GM10266 (cell line): ENCODE results near the gene IRAK1.

ENCODE experiments used
- DNase-seq: peaks from one replicate; pipeline ENCODE4 v3.0.0; 2012; ENCODE audit errors: extremely low spot score
- CTCF ChIP-seq: IDR thresholded peaks from 2 replicates; pipeline ENCODE4 v1.5.1; 2012; ENCODE audit warnings: mild to moderate bottlenecking, low read depth; ENCODE audit not compliant: control insufficient read depth, insufficient read depth; ENCODE audit errors: missing control alignments

IRAK1 gene

DNA sequence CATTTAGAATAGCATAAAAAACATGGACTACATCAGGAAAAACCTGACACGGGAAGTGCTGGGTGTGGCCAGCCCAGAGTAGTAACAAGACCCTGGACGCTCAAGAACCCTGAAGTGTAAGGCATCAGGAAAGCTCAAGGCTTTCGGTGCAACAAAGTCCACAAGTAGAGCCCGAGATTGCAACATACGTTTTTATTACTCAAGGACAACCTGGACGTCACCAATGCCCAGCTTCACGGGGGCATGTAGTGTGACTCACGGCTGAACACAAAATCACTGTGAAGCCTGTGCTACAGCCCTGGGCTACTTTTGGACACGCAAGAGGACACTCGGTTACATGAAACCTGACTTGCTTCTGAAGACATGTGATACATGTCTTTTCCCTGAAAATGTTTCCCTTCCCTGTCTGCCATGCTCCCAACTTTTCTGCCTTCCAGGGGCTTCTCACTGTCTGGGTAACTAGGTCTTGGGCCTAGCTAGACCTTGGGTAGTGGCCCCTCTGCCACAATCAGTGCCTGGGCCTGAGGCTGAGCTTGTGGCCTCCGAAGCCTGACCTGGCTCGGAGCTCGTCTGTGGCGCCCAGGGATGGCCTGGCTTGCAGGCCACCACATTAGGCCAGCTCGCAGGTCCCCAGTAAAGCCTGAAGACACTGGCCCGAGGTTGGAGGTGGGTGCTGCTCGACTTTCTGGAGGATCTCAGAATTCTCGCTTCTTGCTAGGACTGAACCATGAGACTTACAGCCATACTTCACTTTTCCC lies 9.2 kb downstream of the IRAK1 start:
- TF ChIP-seq CTCF, result no peak
- no peak for DNase-seq

DNA sequence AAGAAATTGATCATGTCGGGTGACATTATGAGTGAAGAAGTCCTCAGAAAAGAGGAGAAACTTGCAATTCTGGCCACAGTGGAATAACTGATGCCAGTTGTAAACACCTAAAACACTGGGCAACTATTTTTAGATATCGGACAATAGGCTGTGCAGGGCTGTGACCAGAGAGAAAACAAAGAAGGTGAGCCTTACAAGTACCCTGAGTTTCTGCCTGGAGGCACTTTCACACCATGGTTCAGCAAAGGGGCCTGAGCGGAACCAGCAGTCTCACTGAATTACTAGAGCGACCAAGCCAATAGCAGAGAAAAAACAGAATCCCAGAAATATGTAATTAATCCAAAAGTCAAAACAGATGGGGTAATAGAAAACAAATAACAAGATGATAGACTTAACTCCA lies 11.2 kb downstream of the IRAK1 start:
- TF ChIP-seq CTCF, result no peak
- no peak for DNase-seq

- TF ChIP-seq CTCF, result no peak
Observed at GRCh38 chrX:154006947-154007346, 12.8 kb downstream of the IRAK1 start.

DNA sequence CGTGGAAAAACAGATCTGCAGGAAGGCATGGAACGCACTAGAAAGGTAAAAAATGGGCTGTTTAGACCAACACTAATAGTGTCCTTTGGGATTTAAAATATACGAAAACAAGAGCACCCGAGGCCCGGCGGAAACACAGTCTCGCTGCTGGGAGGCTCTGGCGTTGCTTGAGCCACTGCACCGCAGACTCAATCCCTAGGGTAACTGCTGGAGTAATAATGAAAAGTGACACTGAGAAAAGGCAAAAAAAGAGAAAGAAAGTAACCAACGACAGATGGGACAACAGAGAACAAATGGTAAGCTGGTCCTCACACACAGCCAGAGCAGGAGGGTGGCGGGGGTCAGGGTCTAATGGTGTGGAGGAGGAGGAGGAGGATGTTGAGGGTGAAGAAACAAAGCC lies 15.4 kb downstream of the IRAK1 start:
- no peak for DNase-seq
- TF ChIP-seq CTCF, result no peak

More at GRCh38 chrX:154006947-154007346, 12.8 kb downstream of the IRAK1 start:
- no peak for DNase-seq

GRCh38 chrX:154002215-154002719 lies 17.4 kb downstream of the IRAK1 start:
- TF ChIP-seq CTCF, result no peak
- DNase-seq, result no peak

DNA sequence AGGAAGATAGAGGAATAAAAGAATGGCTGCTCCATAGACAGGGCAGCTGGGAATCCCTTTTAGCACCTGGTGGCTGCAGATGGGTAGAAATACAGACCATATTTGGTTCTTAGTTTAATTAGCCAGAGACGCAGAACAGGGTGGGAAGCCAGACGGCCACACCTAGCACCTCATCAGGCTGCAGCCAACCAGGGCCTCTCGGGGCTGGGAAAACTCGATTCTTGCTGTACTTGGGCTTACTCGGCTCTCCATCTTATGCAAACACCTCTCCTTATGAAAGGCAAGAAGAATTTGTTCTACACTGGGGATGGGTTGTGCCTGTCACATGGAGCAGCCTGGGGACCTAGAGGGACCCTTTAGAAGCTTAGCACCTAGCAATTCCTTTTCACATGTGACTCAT lies 19.7 kb downstream of the IRAK1 start:
- TF ChIP-seq CTCF, result no peak
- DNase-seq, result no peak

- DNase-seq, result no peak
- no peak for TF ChIP-seq CTCF
Observed at GRCh38 chrX:153999359-154000037, 20.2 kb downstream of the IRAK1 start.
